ENCODE results near the gene EHD3.

EHD3 gene

DNA sequence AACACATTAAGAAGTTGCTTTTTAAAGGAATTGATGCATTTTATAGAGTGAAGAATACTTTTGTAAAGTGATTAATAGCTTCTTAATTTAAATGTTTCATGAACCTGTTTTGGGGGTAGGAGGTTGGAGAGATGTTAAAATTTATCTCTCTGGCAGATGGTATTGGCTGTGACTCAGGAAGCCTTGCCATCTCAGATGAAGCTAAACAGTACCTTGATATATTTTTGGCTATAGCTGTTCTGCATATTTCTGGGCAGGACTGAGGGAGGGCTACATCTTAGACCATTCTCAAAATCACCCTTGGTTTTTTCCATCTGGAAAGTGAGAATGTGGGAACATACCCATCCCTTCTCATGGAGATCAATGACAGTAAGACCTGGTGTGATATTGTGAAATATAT, 30.0 kb upstream of the EHD3 start:
- H3K9ac ChIP-seq (ENCODE audit: low read depth, low read length, poor library complexity, severe bottlenecking) = no peak overlapping the region

DNA sequence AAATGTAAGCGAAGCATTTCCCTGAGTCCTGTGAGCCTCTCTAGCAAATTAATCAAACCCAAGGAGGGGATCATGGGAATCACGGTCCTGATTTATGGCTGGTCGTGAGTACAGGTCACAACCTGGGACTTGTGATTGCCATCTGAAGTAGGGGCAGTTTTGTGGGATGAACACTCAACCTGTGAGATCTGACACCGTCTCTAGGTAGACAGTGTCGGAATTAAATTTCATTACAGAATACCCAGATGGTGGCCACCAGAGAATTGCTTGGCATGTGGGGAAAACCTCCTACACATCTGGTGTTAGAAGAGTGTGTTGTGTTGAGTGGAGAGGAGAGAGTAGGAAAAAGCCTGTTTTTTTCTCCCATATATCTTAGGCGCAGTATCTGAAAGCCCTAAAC, 29.2 kb upstream of the EHD3 start:
- Histone ChIP-seq H2AFZ (ENCODE audit: low read length) (no peak overlapping the region), H3K36me3 (ENCODE audit: insufficient read depth, low read length) (no peaks in the 10 kb centered on the region), H3K9me3 (ENCODE audit: insufficient read depth, low read depth, low read length) (no peaks in the 10 kb centered on the region), H3K4me2 (ENCODE audit: low read depth, low read length, poor library complexity, severe bottlenecking) (no peak overlapping the region), H3K27me3 (ENCODE audit: insufficient read depth, low read length, poor library complexity, severe bottlenecking) (no peaks in the 10 kb centered on the region), H3K4me3 (ENCODE audit: low read length, poor library complexity, severe bottlenecking) (no peak overlapping the region), H4K20me1 (ENCODE audit: insufficient read depth, low read length, poor library complexity, severe bottlenecking) (no peaks in the 10 kb centered on the region), H3K9me2 (replicated peaks; ENCODE audit: low read depth, low read length) (no peaks in the 10 kb centered on the region), H3K4me1 (ENCODE audit: insufficient read depth, low read length, poor library complexity, severe bottlenecking) (no peaks in the 10 kb centered on the region), H3K9ac (ENCODE audit: low read depth, low read length, poor library complexity, severe bottlenecking) (no peak overlapping the region), H3K79me2 (ENCODE audit: insufficient read depth, low read length) (no peaks in the 10 kb centered on the region), H3F3A (ENCODE audit: low read depth) (no peaks in the 10 kb centered on the region)
- TF ChIP-seq, protein P1, sequence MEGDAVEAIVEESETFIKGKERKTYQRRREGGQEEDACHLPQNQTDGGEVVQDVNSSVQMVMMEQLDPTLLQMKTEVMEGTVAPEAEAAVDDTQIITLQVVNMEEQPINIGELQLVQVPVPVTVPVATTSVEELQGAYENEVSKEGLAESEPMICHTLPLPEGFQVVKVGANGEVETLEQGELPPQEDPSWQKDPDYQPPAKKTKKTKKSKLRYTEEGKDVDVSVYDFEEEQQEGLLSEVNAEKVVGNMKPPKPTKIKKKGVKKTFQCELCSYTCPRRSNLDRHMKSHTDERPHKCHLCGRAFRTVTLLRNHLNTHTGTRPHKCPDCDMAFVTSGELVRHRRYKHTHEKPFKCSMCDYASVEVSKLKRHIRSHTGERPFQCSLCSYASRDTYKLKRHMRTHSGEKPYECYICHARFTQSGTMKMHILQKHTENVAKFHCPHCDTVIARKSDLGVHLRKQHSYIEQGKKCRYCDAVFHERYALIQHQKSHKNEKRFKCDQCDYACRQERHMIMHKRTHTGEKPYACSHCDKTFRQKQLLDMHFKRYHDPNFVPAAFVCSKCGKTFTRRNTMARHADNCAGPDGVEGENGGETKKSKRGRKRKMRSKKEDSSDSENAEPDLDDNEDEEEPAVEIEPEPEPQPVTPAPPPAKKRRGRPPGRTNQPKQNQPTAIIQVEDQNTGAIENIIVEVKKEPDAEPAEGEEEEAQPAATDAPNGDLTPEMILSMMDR (conservative IDR thresholded peaks at IDR 0.05; ENCODE audit: low read length) = no peak
- TF ChIP-seq EZH2phosphoT487 (IDR thresholded peaks at IDR 0.05; ENCODE audit: borderline replicate concordance) = no peak

More for the DNA sequence above, 30.0 kb upstream of the EHD3 start:
- TF ChIP-seq EZH2phosphoT487 (IDR thresholded peaks at IDR 0.05; ENCODE audit: borderline replicate concordance) = no peak
- TF ChIP-seq, protein P1 (conservative IDR thresholded peaks at IDR 0.05; ENCODE audit: low read length) = no peak
- H4K20me1 ChIP-seq (ENCODE audit: insufficient read depth, low read length, poor library complexity, severe bottlenecking) = no peaks in the 10 kb centered on the region
- H3K79me2 ChIP-seq (ENCODE audit: insufficient read depth, low read length) = no peaks in the 10 kb centered on the region
- H3K9me2 ChIP-seq (replicated peaks; ENCODE audit: low read depth, low read length) = no peaks in the 10 kb centered on the region
- no peaks in the 10 kb centered on the region for H3K27me3 ChIP-seq (ENCODE audit: insufficient read depth, low read length, poor library complexity, severe bottlenecking)
- H3K4me3 ChIP-seq (ENCODE audit: low read length, poor library complexity, severe bottlenecking) = no peak overlapping the region
- H3F3A ChIP-seq (ENCODE audit: low read depth) = no peaks in the 10 kb centered on the region
- no peaks in the 10 kb centered on the region for H3K36me3 ChIP-seq (ENCODE audit: insufficient read depth, low read length)
- H3K4me2 ChIP-seq (ENCODE audit: low read depth, low read length, poor library complexity, severe bottlenecking) = no peak overlapping the region
- H3K4me1 ChIP-seq (ENCODE audit: insufficient read depth, low read length, poor library complexity, severe bottlenecking) = no peaks in the 10 kb centered on the region
- no peak overlapping the region for H2AFZ ChIP-seq (ENCODE audit: low read length)
- H3K9me3 ChIP-seq (ENCODE audit: insufficient read depth, low read depth, low read length) = no peaks in the 10 kb centered on the region

DNA sequence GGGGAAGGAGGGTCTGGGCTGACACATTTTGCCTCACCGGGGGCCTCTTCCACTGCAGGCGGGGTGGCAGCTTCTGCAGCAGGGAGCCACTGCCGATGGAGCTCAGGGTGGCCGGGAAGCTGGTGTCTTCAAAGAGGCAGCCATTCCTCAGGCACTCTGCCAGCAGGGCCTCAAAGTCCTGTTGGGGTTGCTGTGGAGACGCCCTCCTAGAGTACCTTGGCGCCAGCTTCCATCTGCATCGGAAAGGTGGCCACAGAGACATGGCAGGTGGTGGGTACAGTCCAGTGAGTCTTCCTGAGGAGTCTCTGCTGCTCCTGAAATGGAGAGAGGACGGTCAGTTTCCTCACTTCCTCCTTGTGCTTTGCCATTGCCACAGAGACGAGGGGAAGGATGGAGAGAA, 28.8 kb upstream of the EHD3 start:
- no peaks in the 10 kb centered on the region for H3K9me2 ChIP-seq (replicated peaks; ENCODE audit: low read depth, low read length)
- no peaks in the 10 kb centered on the region for H4K20me1 ChIP-seq (ENCODE audit: insufficient read depth, low read length, poor library complexity, severe bottlenecking)
- H3K4me2 ChIP-seq (ENCODE audit: low read depth, low read length, poor library complexity, severe bottlenecking) = no peak overlapping the region

More for the DNA sequence above, 28.8 kb upstream of the EHD3 start:
- TF ChIP-seq, protein P1 (conservative IDR thresholded peaks at IDR 0.05; ENCODE audit: low read length) = no peak
- TF ChIP-seq EZH2phosphoT487 (IDR thresholded peaks at IDR 0.05; ENCODE audit: borderline replicate concordance) = no peak
- no peaks in the 10 kb centered on the region for H3F3A ChIP-seq (ENCODE audit: low read depth)
- H3K4me1 ChIP-seq (ENCODE audit: insufficient read depth, low read length, poor library complexity, severe bottlenecking) = no peaks in the 10 kb centered on the region
- no peak overlapping the region for H3K4me3 ChIP-seq (ENCODE audit: low read length, poor library complexity, severe bottlenecking)
- no peaks in the 10 kb centered on the region for H3K9me3 ChIP-seq (ENCODE audit: insufficient read depth, low read depth, low read length)
- H3K27me3 ChIP-seq (ENCODE audit: insufficient read depth, low read length, poor library complexity, severe bottlenecking) = no peaks in the 10 kb centered on the region
- H3K79me2 ChIP-seq (ENCODE audit: insufficient read depth, low read length) = no peaks in the 10 kb centered on the region
- H3K36me3 ChIP-seq (ENCODE audit: insufficient read depth, low read length) = no peaks in the 10 kb centered on the region
- H3K9ac ChIP-seq (ENCODE audit: low read depth, low read length, poor library complexity, severe bottlenecking) = no peak overlapping the region
- no peak overlapping the region for H2AFZ ChIP-seq (ENCODE audit: low read length)

All from Loucy (cell line).